Panc1 (cell line): ENCODE results near the gene TAF6. TPM values are rescaled to one million over a fixed set of nuclear protein-coding genes. Genes with fewer than 3 reads are reported as not detected.

Source experiments
- ATAC-seq: fragments of 200-7000 bp; cut with Tn5 transposase; 2 replicates; pipeline ENCODE4 v1.9.1; 2020; ENCODE audit warnings: mild to moderate bottlenecking, moderate library complexity
- BruUV-seq: library from RNA; stranded (reverse); fragments of 400-500 nt; replicated peaks from 2 replicates; lab custom pipeline; 2021; lab: Mats Ljungman, UMichigan
- CTCF ChIA-PET: fragments of 300-600 bp; sonication (Branson Sonifier 250); formaldehyde crosslinking; loops from one replicate; lab custom pipeline; 2022; ENCODE audit warnings: antibody characterized with exemption; lab: Charles Lee
- POLR2A ChIA-PET: fragments of 300-600 bp; sonication (Branson Sonifier 250); formaldehyde crosslinking; loops from one replicate; lab custom pipeline; 2022; ENCODE audit warnings: antibody characterized with exemption; lab: Charles Lee
- DNase-seq: peaks from one replicate; pipeline ENCODE4 v3.0.0-alpha.2; 2010; ENCODE audit warnings: low read depth, low spot score
- H3K27ac ChIP-seq: 2 replicates; pipeline ENCODE4 v1.5.1; 2011; ENCODE audit warnings: mild to moderate bottlenecking, low read length, inconsistent platforms
- H3K27me3 ChIP-seq: fragments of 200-500 bp; sonication (Bioruptor generic); 2 replicates; pipeline ENCODE4 v1.6.0; 2014; ENCODE audit warnings: low read length, inconsistent platforms; ENCODE audit not compliant: control insufficient read depth, insufficient read depth
- H3K36me3 ChIP-seq: fragments of 200-500 bp; sonication (Bioruptor generic); 2 replicates; pipeline ENCODE4 v1.5.1; 2014; ENCODE audit warnings: inconsistent platforms, mild to moderate bottlenecking, low read length, moderate library complexity; ENCODE audit not compliant: control insufficient read depth, insufficient read depth
- H3K4me1 ChIP-seq: 2 replicates; pipeline ENCODE4 v1.5.1; 2011; ENCODE audit warnings: inconsistent platforms, mild to moderate bottlenecking, low read length, moderate library complexity; ENCODE audit not compliant: control insufficient read depth, insufficient read depth
- H3K4me3 ChIP-seq, 2 experiments: 2 replicates each; pipeline ENCODE4 v1.5.1; 2011 to 2012; ENCODE audit warnings: low read depth in 2 of 2, low read length in 2 of 2, mild to moderate bottlenecking in 2 of 2, inconsistent platforms in 1 of 2, moderate library complexity in 1 of 2
- H3K9me3 ChIP-seq: fragments of 200-500 bp; sonication (Bioruptor generic); 2 replicates; pipeline ENCODE4 v1.5.1; 2014; ENCODE audit warnings: low read depth, mild to moderate bottlenecking, inconsistent platforms, low read length, moderate library complexity; ENCODE audit not compliant: control insufficient read depth, insufficient read depth
- POLR2AphosphoS5 ChIP-seq: IDR thresholded peaks from 2 replicates; pipeline ENCODE4 v1.6.1; 2012; ENCODE audit warnings: mild to moderate bottlenecking, low read depth, low read length, moderate library complexity
- SIN3A ChIP-seq: IDR thresholded peaks from 2 replicates; pipeline ENCODE4 v1.6.1; 2012; ENCODE audit warnings: low read depth, mild to moderate bottlenecking, low read length, moderate library complexity, borderline replicate concordance; ENCODE audit not compliant: insufficient read depth
- TCF7L2 ChIP-seq: IDR thresholded peaks from 2 replicates; pipeline ENCODE4 v1.6.1; 2011; ENCODE audit warnings: mild to moderate bottlenecking, low read depth, low read length, inconsistent platforms
- in situ Hi-C: cut with HindIII; loops from 2 replicates; pipeline ENCODE4 v1.10.0; 2016; ENCODE audit warnings: low sequenced_read_pairs, low pct_unique_long_range_greater_than_20kb
- intact Hi-C: fragments of 100-400 bp; cut with micrococcal nuclease; formaldehyde crosslinking; loops from one replicate; pipeline ENCODE4 v1.10.0; 2022; ENCODE audit not compliant: unreplicated experiment
- total RNA-seq: library from RNA; stranded (reverse); gene quantifications from one replicate; pipeline ENCODE4 v1.2.1, GENCODE V29; 2021; ENCODE audit not compliant: unreplicated experiment
- TF ChIP-seq, protein P1 (sequence below): fragments of 450-650 bp; IDR thresholded peaks from 2 replicates; pipeline ENCODE4 v1.5.1; 2017; ENCODE audit warnings: mild to moderate bottlenecking
- TF ChIP-seq, protein P2 (sequence below), 2 experiments: IDR thresholded peaks; 2 replicates each; pipeline ENCODE4 v1.6.1; 2011 to 2012; ENCODE audit warnings: low read depth in 2 of 2, control low read depth in 1 of 2, low read length in 1 of 2, mild to moderate bottlenecking in 1 of 2, moderate library complexity in 1 of 2; ENCODE audit not compliant: insufficient read depth in 1 of 2

TAF6 gene
- total RNA-seq, 1 experiment from 2014 or later, result 92.3 TPM

DNA sequence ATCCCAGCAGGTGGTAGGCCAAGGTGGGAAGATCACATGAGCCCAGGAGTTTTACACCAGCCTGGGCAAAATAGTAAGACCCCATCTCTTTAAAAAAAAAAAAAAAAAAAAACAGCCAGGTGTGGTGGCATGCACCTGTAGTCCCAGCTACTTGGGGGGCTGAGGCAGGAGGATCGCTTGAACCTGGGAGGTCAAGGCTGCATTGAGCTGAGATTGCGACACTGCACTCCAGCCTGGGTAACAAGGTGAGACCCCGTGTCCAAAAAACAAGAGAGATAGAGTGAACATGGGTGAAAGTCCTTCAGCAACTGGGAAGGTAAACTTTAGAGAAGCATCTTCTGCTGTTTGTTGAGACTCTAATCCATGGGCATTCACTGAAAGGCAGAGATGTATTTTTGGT, 23.3 kb upstream of the TAF6 start:
- H3K4me1 ChIP-seq, result no peaks in the 10 kb centered on the region
- TF ChIP-seq POLR2AphosphoS5 (no peak), SIN3A (no peak), TCF7L2 (no peak)
- TF ChIP-seq, protein P1, sequence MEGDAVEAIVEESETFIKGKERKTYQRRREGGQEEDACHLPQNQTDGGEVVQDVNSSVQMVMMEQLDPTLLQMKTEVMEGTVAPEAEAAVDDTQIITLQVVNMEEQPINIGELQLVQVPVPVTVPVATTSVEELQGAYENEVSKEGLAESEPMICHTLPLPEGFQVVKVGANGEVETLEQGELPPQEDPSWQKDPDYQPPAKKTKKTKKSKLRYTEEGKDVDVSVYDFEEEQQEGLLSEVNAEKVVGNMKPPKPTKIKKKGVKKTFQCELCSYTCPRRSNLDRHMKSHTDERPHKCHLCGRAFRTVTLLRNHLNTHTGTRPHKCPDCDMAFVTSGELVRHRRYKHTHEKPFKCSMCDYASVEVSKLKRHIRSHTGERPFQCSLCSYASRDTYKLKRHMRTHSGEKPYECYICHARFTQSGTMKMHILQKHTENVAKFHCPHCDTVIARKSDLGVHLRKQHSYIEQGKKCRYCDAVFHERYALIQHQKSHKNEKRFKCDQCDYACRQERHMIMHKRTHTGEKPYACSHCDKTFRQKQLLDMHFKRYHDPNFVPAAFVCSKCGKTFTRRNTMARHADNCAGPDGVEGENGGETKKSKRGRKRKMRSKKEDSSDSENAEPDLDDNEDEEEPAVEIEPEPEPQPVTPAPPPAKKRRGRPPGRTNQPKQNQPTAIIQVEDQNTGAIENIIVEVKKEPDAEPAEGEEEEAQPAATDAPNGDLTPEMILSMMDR, result no peak
- TF ChIP-seq, protein P2, sequence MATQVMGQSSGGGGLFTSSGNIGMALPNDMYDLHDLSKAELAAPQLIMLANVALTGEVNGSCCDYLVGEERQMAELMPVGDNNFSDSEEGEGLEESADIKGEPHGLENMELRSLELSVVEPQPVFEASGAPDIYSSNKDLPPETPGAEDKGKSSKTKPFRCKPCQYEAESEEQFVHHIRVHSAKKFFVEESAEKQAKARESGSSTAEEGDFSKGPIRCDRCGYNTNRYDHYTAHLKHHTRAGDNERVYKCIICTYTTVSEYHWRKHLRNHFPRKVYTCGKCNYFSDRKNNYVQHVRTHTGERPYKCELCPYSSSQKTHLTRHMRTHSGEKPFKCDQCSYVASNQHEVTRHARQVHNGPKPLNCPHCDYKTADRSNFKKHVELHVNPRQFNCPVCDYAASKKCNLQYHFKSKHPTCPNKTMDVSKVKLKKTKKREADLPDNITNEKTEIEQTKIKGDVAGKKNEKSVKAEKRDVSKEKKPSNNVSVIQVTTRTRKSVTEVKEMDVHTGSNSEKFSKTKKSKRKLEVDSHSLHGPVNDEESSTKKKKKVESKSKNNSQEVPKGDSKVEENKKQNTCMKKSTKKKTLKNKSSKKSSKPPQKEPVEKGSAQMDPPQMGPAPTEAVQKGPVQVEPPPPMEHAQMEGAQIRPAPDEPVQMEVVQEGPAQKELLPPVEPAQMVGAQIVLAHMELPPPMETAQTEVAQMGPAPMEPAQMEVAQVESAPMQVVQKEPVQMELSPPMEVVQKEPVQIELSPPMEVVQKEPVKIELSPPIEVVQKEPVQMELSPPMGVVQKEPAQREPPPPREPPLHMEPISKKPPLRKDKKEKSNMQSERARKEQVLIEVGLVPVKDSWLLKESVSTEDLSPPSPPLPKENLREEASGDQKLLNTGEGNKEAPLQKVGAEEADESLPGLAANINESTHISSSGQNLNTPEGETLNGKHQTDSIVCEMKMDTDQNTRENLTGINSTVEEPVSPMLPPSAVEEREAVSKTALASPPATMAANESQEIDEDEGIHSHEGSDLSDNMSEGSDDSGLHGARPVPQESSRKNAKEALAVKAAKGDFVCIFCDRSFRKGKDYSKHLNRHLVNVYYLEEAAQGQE (IDR thresholded peaks at IDR 0.05; ENCODE audit: insufficient read depth in 1 of 2, low read depth in 2 of 2, low read length in 1 of 2), result no peak
- ChIA-PET CTCF (no interaction called here), POLR2A (no interaction called here)
- no peaks in the 10 kb centered on the region for H3K27me3 ChIP-seq
- intact Hi-C loops, result no loop called here
- no peaks in the 10 kb centered on the region for H3K9me3 ChIP-seq
- in situ Hi-C loops, result no loop called here
- DNase-seq (no peak), ATAC-seq (no peak)
- no peak overlapping the region for H3K27ac ChIP-seq
- no peaks in the 10 kb centered on the region for H3K36me3 ChIP-seq
- no peak overlapping the region for H3K4me3 ChIP-seq
- BruUV-seq, result no TSS peak

DNA sequence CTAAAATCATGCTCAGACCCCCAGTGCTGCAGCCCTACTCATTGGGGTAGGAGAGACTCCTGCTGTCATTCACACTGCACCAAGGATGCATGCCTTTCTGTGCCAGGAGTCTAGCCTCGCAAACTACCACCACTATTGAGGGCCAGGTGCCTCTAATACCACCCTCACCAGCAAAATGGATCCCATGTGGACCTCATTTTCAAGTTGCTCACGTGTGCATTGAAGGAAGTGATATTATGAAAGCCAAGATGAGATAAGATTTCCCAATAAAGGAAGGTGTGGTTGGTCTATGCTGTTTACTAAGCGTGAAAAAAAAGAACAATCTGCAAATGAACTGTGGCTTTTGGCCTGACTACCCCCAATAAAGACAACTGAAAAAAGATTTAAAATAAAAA, 22.4 kb upstream of the TAF6 start:
- CTCF ChIA-PET, result no interaction called here
- in situ Hi-C loops, result no loop called here
- intact Hi-C loops, result no loop called here
- Histone ChIP-seq H3K36me3 (no peaks in the 10 kb centered on the region), H3K27ac (no peak overlapping the region), H3K4me3 (no peak overlapping the region), H3K4me1 (no peaks in the 10 kb centered on the region), H3K27me3 (no peaks in the 10 kb centered on the region), H3K9me3 (no peaks in the 10 kb centered on the region)
- no peak for ATAC-seq
- BruUV-seq, result no TSS peak
- no peak for DNase-seq
- TF ChIP-seq SIN3A, result no peak
- TF ChIP-seq, protein P1, result no peak
- TF ChIP-seq, protein P2 (IDR thresholded peaks at IDR 0.05; ENCODE audit: insufficient read depth in 1 of 2, low read depth in 2 of 2, low read length in 1 of 2), result no peak
- POLR2A ChIA-PET, result interaction anchor here (0.6 kb wide), 1 partner anchor 261 kb away, joined by 3 read pairs; no protein-coding TSS in a partner anchor
